ENCODE data around the gene NPPA.
A peak's percentile ranks its signal among the peaks of the same experiment; 100 is the strongest.

Gene NPPA

DNA sequence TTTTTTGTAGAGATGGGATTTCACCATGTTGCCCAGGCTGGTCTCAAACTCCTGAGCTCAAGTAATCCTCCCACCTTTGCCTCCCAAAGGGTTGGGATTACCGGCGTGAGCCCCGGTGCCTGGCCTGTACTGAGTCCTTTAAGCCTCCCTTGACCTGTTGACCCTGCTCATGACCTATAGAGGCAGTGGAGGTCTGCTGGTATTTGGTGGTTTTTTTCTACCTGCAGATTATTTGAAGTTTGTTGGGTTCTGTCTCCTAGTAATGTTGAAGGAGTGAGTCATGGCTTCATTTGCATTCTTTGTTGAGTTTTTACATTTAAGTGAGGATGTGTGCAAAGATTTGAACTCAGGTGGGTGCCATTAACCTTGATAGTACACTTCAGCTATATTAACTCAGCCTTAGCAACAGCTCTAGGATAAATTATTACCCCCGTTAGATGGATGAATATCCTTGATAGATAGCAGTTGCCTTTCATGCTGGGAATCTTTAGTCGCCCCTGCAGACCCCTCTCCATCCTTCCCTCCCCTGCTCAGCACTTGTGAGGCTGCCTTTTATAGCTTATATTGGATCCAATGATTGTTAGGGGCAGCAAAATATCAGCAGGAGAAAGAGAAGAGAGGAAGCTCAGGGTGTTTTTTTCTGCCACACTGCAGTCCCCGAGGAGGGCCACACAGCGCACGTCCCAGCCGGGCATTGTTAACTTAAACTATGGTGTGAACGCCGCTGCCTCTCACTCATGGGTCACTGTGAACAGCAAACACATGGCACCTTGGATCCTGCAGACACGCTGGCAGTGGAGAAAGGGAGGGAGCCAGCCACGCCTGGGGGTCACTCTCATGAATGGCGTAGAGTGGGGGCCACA lies 26.0 kb upstream of the NPPA start:
- DNase-seq = no peak

DNA sequence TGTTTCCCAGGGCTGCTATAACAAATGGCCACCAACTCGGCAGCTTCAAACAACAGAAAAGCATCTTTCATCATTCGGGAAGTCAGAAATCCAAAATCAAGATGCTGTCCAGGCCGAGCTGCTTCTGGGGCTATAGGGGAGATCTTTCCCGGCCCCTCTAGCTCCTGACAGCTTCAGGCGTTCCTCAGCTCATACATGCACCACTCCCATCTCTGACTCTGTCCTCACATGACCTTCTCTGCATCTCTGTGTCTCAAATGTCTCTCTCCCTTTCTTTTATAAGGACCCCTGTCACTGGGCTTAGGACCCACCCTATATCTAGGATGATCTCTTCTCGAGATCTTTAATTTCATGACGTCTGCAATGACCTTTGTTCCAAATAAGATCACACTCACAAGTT lies 25.0 kb upstream of the NPPA start:
- DNase-seq = no peak

- no peak for DNase-seq
Observed at GRCh38 chr1:11869650-11870207, 22.1 kb upstream of the NPPA start.

- DNase-seq = no peak
Observed at GRCh38 chr1:11869104-11869503, 21.5 kb upstream of the NPPA start.

DNA sequence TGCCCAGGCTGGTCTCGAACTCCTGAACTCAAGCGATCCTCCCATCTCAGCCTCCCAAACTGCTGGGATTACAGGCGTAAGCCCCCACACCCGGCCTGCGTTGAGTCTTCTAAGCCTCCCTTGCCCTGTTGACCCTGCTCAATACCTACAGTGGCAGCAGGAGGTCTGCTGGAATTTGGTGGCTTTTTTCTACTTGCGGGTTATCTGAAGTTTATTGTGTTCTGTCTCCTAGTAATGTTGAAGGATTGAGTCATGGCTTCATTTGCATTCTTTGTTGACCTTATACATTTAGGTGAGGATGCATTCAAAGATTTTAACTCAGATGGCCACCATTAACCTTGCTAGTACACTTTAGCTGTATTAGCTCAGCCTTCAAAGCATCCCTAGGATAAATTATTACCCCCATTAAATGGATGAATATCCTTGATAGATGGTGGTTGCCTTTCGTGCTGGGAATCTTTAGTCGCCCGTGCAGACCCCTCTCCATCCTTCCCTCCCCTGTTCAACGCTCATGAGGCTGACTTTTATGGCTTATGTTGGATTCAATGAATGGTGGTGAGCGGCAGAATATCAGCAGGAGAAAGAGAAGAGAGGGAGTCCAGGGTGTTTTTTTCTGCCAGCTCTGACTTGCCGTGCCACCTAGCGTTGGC lies 20.9 kb upstream of the NPPA start:
- DNase-seq = no peak

- DNase-seq = peak; percentile 39
Observed at GRCh38 chr1:11862890-11863289, 15.3 kb upstream of the NPPA start.

- DNase-seq = no peak
Observed at GRCh38 chr1:11860587-11860986, 13.0 kb upstream of the NPPA start.

DNA sequence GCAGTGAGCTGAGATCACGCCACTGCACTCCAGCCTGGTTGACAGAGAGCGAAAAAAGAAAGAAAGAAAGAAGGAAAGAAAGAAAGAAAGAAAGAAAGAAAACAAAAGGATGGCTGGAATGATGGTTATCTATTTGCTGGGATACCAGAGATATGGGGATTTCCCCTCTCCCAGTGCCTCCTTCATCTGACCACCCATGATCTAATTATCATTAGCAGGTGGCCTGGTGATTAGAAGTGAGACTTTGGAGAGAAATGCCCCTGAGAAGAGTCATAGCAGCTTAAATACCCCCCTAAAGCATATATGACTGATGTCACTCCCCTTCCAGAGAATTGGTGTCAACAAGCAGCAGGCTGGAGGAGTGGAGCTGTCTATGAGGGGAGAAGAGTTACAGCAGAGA lies 12.5 kb upstream of the NPPA start:
- DNase-seq = no peak

DNA sequence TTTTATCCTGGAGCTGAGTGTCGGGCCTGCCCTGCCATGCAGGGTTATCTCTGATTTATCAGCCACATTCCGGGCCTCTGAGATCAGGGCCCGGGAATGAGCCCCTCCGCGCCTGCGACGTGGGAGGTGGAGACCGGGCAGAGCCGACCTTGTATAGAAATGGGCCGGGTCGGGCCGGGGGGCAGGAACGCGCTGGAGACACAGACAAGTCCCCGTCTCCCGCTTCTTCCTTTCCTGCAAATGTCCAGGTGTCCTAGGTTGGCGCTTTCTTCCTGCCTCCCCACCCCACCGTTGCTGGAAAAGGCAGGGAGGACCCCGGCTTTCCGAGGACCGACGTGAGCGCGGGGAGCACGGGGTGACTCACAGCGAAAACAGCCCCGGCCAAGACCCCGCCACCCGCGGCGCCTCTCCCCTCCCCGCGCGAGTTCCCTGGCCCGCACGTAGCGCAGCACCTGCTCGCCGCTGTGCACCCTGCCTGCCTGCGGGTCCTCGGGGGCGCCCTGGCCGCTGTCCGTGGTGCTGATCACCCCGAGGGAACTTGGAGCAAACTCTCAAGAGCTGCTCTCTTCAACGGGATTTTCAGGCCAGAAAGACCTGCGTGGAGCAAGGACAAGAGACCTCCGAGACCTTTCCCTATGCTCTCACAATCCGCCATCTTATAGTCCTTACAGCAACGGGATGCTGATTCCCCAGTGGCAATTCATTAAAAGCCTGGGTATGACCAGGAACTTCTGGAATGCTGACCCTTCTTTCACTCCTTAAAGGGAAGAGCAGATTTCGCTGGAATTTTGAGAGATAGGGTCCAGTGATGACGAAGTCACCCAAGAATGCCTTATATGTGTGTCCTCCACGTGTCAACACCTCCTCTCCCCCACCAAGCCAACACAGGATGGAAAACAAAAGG lies 11.6 kb upstream of the NPPA start:
- peak; percentile 40 for DNase-seq

GRCh38 chr1:11858613-11858967 lies 11.0 kb upstream of the NPPA start, which contains the start of gene NPPB:
NPPB (minus strand) TSS chr1:11858945; CDS start chr1:11858833, 112 bp downstream.
- no peak for DNase-seq

GRCh38 chr1:11858158-11858557 lies 10.6 kb upstream of the NPPA start:
- DNase-seq = no peak

DNA sequence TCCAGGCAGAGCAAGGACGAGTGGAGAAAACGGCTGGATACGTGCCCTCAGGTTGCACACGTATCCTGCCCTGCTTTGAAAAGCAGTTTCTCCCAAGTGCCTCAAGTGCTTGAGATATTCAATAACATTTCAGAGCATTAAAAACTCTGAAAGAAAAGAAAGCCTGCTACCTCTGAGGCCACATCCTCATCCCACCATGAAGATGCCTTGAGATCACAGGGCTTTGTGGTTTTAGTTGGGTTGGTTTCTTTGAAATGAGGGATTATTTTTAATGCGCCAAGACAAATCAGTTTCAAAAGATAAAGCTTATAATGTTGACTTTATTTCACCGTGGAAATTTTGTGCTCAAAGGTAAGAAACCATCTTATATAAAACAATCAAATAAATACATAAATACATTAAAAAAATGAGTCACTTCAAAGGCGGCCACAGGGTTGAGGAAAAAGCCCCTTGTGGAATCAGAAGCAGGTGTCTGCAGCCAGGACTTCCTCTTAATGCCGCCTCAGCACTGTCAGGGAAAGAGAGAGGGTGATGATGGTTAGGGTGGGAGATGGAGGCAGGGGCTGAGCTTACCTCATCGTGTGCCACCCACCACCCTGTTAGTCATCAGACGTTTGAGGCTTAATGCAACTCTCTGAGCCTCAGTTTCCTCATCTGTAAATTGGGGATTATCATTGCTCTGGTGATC lies 9.7 kb upstream of the NPPA start:
- peak; percentile 11 for DNase-seq

DNA sequence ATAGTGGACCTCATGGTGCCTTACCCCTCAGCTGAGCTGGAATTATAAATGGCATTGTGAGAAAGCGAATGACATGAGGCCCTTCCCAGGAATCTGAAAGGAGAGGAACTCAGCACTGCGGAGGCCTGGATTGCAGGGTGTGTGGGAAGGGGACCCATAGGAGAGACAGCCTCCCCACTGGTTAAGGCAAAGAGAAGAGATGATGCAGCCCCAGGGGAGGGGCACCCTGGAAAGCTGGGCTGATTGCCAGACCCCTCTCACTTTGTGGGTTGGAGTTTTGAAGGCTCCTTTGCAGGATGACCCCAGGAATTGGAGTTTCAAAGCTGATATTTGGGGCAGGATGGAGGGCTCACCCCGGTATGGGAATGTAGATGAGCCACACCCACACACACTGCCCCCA lies 9.1 kb upstream of the NPPA start:
- DNase-seq = no peak

DNA sequence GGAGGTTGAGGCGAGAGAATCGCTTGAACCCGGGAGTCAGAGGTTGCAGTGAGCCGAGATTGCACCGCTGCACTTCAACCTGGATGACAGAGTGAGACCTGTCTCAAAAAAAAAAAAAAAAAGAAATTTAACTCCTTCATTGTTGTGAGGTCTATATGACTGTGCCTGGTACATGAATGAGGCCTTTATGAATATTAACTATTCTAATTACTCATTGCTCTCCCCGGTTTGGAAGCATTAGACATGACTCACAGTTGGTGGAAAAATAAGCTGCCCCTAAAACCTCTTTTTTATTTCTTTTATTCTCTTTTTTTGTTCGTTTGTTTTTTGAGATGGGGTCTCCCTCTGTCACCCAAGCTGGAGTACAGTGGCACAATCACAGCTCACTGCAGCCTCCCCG lies 7.8 kb upstream of the NPPA start:
- DNase-seq = no peak

DNA sequence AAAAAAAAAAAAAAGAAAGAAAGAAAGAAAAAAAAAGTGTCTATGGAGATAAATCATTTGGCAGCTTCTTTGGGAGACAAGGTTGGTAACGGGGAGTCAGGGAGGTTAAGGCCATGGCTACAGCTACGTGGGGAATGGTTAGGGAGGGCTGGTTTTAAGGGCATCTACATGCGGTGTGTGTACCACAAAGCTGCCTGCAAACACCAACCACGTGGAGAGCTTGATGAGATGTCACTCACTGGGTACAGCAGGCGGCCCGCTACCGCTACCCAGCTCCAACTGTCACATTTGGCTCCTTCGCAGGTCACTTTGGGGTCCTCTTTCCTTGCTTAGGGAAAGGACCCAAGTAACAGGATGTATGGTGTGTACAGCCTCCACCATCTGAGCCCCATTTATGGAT lies 6.9 kb upstream of the NPPA start:
- DNase-seq = peak; percentile 28

DNA sequence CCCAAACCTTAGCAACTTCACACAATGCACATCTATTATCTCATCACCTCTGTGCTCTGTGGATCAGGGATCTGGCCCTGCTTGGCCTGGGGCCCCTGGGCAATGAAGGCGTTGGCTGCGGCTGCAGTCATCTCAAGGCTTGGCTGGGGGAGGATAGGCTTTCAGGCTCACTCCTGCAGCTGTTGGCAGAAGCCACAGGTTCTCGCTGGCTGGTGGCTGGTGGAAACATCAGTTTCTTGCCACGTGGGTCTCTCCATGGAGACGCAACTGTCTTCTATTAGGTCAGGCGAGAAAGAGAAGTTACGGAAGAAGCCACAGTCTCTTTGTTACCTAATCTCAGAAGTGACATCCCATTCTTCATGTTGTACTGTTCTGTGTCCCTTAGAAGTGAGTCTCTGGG lies 3.6 kb upstream of the NPPA start:
- DNase-seq = peak; percentile 98

DNA sequence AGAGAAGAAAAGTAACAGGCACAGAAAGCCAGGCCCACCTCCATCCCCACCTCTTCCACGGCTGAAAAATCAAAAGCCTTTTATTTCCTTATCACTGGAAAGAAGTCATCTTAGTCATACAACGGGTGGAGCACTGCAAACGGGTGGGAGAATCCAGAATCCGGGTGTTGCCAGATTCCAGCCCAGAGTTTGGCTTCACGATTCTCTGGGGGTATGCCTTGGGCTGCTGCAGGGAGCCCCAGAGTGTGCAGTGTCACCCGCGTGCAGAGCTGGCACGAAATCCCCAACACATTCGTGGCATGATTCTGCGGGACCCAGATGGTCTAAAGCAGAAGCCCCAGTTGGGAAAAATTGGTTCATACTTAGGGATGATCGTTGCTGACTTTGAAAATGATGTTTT lies 2.6 kb upstream of the NPPA start:
- no peak for DNase-seq

DNA sequence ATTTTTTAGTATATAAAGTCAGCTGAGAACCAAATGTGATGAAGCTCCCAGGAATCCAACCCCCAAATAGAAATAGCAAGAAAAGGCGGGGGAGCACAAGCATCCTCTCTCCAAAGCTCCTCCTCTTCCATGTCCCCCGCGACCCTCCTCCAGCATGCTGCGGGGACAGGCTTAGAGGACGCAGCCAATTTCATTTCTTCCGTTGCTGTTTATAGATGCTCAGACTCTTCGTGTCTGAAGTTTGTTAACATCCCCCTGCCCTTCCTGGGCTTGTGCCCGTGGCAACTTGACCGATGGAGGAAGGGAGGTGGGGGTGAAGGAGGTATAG lies 754 bp upstream of the NPPA start:
- no peak for DNase-seq

GRCh38 chr1:11845641-11846335 lies 1.8 kb downstream of the NPPA start:
- no peak for DNase-seq

DNA sequence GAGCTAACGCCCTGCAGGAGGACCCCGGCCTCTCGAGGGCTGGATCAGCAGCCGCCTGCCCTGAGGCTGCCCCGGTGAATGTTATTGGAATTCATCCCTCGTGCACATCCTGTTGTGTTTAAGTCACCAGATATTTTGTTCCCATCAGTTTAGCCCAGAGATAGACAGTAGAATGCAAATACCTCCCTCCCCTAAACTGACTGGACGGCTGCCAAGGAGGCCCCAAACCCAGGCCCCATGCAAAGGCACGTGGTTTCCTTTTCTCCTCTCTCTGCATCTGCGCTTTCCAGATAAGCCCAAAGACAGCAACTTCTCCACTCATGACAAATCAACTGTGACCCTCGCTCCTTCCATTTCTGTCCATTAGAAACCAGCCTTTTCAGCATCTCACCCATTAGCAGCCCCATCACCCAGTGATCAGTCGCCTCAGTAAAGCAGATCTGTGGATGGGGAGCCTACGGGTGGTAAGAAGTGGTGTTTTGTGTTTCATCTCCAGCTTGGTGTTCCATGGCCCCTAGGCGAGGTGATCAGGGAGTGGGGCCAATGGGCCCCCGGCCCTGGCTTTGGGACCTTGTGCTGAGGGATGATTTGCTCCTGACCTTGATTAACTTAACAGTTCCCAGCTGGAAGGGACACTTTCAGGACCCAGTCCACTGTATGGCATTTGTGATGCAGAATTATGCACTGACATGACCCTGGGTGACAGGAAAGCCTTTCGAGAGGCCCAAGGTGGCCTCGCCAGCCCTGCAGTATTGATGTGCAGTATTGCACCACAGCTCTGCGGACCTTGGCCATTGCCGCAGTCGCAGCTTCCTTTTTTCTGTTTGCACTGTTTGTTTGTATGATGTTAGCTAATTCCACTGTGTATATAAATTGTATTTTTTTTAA lies 5.2 kb downstream of the NPPA start:
- DNase-seq = peak; percentile 74

Data from MV-4-11 (cell line).